Cardiac fibroblast (primary cell): ENCODE measurements around the gene LY6G6F.

Source experiments
- DNase-seq, 2 donors: peaks; one replicate each; pipeline versions ENCODE4 v3.0.0 to v3.0.0-alpha.2; 2010; ENCODE audit warnings: low read depth in 2 of 2
- H3K4me3 ChIP-seq, 2 donors: replicated peaks in 1 of 2; 1 replicate in 1 of 2; 2 replicates in 1 of 2; pipeline ENCODE4 v1.5.1; 2011; ENCODE audit warnings: low read depth in 2 of 2, low read length in 2 of 2, mild to moderate bottlenecking in 2 of 2, moderate library complexity in 1 of 2
- TF ChIP-seq, protein P1 (sequence below): IDR thresholded peaks from one replicate; pipeline ENCODE4 v1.5.1; 2011; ENCODE audit warnings: low read depth, mild to moderate bottlenecking, low read length, inconsistent platforms

Gene LY6G6F

GRCh38 chr6:31712296-31712695, 5.6 kb downstream of the LY6G6F start:
- TF ChIP-seq, protein P1, sequence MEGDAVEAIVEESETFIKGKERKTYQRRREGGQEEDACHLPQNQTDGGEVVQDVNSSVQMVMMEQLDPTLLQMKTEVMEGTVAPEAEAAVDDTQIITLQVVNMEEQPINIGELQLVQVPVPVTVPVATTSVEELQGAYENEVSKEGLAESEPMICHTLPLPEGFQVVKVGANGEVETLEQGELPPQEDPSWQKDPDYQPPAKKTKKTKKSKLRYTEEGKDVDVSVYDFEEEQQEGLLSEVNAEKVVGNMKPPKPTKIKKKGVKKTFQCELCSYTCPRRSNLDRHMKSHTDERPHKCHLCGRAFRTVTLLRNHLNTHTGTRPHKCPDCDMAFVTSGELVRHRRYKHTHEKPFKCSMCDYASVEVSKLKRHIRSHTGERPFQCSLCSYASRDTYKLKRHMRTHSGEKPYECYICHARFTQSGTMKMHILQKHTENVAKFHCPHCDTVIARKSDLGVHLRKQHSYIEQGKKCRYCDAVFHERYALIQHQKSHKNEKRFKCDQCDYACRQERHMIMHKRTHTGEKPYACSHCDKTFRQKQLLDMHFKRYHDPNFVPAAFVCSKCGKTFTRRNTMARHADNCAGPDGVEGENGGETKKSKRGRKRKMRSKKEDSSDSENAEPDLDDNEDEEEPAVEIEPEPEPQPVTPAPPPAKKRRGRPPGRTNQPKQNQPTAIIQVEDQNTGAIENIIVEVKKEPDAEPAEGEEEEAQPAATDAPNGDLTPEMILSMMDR, result no peak
- no peak for DNase-seq
- no peak overlapping the region for H3K4me3 ChIP-seq

- DNase-seq, result no peak
- TF ChIP-seq, protein P1, result no peak
- H3K4me3 ChIP-seq, result no peak overlapping the region
Observed at GRCh38 chr6:31713465-31713864, 6.8 kb downstream of the LY6G6F start.

DNA sequence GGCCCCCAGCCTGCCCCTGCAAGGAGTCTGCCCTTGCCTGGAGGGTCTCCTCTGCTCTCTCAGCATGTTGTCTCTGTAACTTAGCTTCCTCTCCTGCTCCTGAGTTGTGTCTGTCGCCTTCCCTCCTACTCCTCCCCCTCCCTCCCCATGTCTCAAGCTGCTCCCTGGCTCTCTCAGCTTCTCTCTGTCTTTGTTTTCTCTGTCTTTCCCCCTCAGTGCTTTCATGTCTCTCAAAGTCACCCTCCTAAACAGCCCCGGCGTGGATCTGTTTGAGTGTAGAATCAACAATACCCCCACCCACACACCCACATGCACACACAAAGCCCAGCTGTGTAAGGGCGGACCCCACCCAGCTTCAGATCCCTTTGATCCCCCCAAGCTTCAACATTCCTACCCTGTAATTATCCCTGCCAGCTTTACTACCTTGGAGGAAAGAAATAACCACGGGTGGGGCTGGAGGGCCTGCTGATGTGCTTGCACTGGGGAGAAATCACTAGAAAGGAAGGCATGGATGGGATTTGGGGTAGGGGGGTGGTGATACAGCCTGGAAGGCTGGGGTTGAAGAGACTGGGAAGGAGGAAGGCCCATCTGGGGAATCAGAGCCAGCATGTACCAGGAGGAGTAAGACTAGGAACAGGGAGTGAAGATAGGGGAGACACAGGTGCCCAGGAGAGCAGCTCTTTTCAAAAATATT, 7.5 kb downstream of the LY6G6F start:
- TF ChIP-seq, protein P1, result no peak
- no peak overlapping the region for H3K4me3 ChIP-seq
- no peak for DNase-seq

DNA sequence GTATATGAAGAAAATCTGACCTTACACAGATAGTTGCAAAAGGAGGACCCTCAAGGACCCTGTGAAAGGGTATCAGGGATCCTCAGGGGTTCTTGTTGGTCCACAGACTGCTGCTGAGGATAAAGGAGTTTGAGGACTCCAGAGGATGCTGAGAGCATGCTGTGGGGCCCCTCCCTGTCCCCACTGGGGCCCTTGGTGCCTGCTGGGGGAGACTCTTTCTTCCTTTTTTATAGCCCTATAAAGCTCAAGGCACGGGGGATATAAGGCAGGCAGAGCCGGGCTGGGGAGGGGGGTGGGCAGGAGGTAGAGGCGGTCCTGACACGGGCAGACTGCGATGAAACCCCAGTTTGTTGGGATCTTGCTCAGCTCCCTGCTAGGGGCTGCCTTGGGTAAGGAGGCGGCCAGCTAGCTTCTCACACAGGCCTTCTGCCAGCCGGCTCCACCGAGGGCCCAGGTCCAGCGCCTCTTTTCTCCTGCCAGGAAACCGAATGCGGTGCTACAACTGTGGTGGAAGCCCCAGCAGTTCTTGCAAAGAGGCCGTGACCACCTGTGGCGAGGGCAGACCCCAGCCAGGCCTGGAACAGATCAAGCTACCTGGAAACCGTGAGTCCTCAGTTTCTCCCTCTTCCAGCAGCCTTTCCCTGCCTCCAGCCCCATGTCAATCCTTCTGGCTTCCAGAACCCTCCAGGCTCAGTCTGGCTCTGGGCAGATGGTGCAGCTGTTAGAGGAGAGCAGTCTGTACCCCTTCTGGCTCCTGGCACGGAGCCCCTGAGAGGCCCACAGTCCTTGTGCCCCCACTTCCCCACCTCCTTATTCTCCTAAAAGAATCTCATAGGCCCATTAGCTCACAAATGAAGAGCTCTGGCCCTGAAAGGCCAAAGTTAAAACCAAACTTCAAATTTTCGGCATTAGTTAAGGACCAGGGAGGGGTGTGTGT, 8.6 kb downstream of the LY6G6F start, which contains the start of gene LY6G6D:
Gene LY6G6D, plus strand, starts transcription at position 327 of the 937 bp plus-strand sequence. Its CDS starts 8 bp downstream, at position 335.
- DNase-seq, result no peak
- TF ChIP-seq, protein P1, result no peak
- H3K4me3 ChIP-seq, result no peak within 1 kb of the TSS

DNA sequence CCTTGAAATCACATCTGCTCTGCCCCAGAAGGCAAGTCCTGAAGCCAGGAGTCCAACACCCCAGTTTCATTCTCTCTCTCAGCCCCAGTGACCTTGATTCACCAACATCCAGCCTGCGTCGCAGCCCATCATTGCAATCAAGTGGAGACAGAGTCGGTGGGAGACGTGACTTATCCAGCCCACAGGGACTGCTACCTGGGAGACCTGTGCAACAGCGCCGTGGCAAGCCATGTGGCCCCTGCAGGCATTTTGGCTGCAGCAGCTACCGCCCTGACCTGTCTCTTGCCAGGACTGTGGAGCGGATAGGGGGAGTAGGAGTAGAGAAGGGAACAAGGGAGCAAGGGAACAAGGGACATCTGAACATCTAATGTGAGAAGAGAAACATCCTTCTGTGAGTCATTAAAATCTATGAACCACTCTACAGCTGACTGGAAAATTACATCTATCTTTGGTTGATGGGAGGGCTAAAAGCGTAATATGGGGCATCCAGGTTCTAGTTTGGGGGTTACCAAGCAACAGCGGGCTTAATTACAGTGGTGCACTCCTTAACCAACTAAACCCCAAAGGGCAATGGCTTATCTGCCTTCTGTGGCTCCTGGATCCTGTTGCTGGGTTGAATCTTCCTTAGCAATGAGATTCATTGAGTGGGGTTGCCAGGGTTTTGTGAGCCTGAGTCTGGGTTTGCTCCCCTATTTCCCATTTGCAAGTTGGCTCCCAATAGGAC, 11.0 kb downstream of the LY6G6F start:
- TF ChIP-seq, protein P1, result no peak
- no peak for DNase-seq
- H3K4me3 ChIP-seq, result no peak overlapping the region

GRCh38 chr6:31718265-31718664, 11.6 kb downstream of the LY6G6F start:
- TF ChIP-seq, protein P1, result no peak
- no peak for DNase-seq
- H3K4me3 ChIP-seq, result no peak overlapping the region
